Uterus (tissue), 2 donors: ENCODE measurements around the gene GON4L.

ENCODE experiments used
- POLR2A ChIP-seq, 2 donors: fragments of 450-650 bp; IDR thresholded peaks; one replicate each; pipeline ENCODE4 v1.6.1; 2016; ENCODE audit warnings: antibody characterized with exemption in 2 of 2, mild to moderate bottlenecking in 1 of 2, moderate library complexity in 1 of 2
- TF ChIP-seq, protein P1 (sequence below), 4 experiments: fragments of 200-600 bp in 2 of 4; fragments of 450-650 bp in 2 of 4; sonication (generic) in 2 of 4; IDR thresholded peaks; one replicate each; pipeline ENCODE4 v1.5.1; 2016 to 2019; ENCODE audit warnings: antibody characterized with exemption in 4 of 4, mild to moderate bottlenecking in 2 of 4, moderate library complexity in 1 of 4

DNA sequence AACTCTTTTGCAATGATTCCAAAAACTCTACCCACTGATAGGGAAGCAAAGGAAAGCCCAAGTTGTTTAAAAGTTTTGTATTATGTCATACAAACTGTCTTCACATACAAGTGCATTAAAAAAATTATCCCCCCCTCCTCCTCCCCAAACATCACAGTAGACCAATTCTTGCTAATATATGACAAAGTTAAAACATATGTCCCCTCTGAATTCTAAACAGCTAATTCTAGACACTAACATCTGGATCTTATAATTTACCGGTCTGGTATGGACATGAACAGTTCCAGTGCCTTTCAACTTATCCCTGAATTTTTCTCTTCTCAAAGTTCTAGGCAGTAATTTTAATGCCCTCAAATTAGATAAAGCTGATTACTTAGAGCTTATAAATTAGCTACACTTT is 40.7 kb upstream of the GON4L start:
- TF ChIP-seq, protein P1, sequence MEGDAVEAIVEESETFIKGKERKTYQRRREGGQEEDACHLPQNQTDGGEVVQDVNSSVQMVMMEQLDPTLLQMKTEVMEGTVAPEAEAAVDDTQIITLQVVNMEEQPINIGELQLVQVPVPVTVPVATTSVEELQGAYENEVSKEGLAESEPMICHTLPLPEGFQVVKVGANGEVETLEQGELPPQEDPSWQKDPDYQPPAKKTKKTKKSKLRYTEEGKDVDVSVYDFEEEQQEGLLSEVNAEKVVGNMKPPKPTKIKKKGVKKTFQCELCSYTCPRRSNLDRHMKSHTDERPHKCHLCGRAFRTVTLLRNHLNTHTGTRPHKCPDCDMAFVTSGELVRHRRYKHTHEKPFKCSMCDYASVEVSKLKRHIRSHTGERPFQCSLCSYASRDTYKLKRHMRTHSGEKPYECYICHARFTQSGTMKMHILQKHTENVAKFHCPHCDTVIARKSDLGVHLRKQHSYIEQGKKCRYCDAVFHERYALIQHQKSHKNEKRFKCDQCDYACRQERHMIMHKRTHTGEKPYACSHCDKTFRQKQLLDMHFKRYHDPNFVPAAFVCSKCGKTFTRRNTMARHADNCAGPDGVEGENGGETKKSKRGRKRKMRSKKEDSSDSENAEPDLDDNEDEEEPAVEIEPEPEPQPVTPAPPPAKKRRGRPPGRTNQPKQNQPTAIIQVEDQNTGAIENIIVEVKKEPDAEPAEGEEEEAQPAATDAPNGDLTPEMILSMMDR (IDR thresholded peaks at IDR 0.05), result no peak
- no peak for TF ChIP-seq POLR2A (IDR thresholded peaks at IDR 0.05)
